GM19193 (cell line): ENCODE results near the gene TNFRSF4.

Source experiments
- POLR2A ChIP-seq: IDR thresholded peaks from 4 replicates; pipeline ENCODE4 v1.6.1; 2011; ENCODE audit not compliant: insufficient read depth, insufficient read length; ENCODE audit errors: extremely low read depth

TNFRSF4 gene

GRCh38 chr1:1246577-1247340 lies 32.8 kb upstream of the TNFRSF4 start, which contains the start of gene C1QTNF12:
Gene C1QTNF12, minus strand, starts transcription at chr1:1246722. Its CDS starts 32 bp downstream, at chr1:1246690.
- no peak for TF ChIP-seq POLR2A

GRCh38 chr1:1245817-1246576 lies 32.0 kb upstream of the TNFRSF4 start:
- no peak for TF ChIP-seq POLR2A

- TF ChIP-seq POLR2A, result no peak
These were observed 31.3 kb upstream of the TNFRSF4 start for GRCh38 chr1:1245178-1245816.

GRCh38 chr1:1244192-1244811 lies 30.3 kb upstream of the TNFRSF4 start:
- no peak for TF ChIP-seq POLR2A

- TF ChIP-seq POLR2A, result no peak
These were observed 29.8 kb upstream of the TNFRSF4 start for GRCh38 chr1:1243807-1244191.

GRCh38 chr1:1243266-1243660 lies 29.3 kb upstream of the TNFRSF4 start:
- no peak for TF ChIP-seq POLR2A

GRCh38 chr1:1242461-1243265 lies 28.7 kb upstream of the TNFRSF4 start:
- no peak for TF ChIP-seq POLR2A

- TF ChIP-seq POLR2A, result no peak
These were observed 27.8 kb upstream of the TNFRSF4 start for GRCh38 chr1:1241588-1242219.

GRCh38 chr1:1240822-1241587 lies 27.1 kb upstream of the TNFRSF4 start:
- no peak for TF ChIP-seq POLR2A

- no peak for TF ChIP-seq POLR2A
These were observed 26.4 kb upstream of the TNFRSF4 start for GRCh38 chr1:1240348-1240732.

GRCh38 chr1:1239614-1240347 lies 25.8 kb upstream of the TNFRSF4 start:
- no peak for TF ChIP-seq POLR2A

GRCh38 chr1:1239227-1239613 lies 25.3 kb upstream of the TNFRSF4 start:
- no peak for TF ChIP-seq POLR2A
